Anterior cingulate cortex (tissue), 58 donors: Measurements from ENCODE around the gene C12orf60.
"Not testable (repeated sequence)": the region's sequence is repeated elsewhere in the genome, so short reads cannot be mapped to it uniquely, and the experiment has no call there.

Experiments used
- DNase-seq, 58 donors: peaks; one replicate each; lab custom pipeline; 2025; lab: John Stamatoyannopoulos, UW

Gene C12orf60

GRCh38 chr12:14803011-14803829 is at the start of gene C12orf60, which contains the start of gene WBP11:
C12orf60 (plus strand) TSS chr12:14803670; CDS start chr12:14822936, 19,266 bp downstream.
WBP11 (minus strand) TSS chr12:14803478; CDS start chr12:14801383, 2,095 bp downstream.
- peak; percentile 26 to 100 (median 92) for DNase-seq

DNA sequence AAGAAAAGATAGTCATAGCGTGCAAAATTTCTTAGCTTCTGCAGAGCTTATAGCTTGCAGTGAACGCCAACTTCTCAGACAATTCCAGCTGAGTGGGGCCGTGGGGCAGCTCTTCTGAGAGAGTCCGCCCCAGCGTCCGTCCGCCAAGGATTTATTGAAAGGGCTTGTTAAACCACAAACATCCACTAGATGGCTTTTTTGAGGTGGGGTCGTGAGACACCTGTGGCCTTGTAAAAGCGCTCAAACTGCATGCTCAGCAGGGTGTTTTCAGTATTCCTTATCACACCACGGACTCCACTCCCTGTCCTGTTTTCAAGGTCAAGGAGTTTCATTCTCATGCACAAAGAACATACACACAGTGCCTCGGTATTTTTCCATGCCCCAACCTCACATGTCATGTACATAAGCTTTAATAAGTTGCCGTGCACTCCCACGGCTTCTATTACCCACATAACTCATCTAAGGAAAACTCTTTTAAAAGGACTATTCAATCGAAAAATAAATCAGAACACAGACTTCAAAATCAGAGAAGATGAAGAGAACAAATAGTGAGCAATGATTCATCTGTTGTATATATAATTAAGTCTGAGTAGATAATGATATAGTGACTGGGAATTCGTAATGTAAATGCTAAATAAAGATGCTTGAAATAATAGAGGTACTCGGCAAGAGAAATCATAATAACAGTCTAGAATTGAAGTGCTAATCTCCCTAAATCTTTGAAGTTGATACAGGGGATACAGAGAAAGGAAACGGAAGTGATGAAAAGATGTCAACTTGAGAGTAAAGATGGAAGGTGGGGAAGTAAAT is 46.9 kb upstream of the C12orf60 start:
- peak in 1 of 58 donors; percentile 7 for DNase-seq

GRCh38 chr12:14759711-14760280 is 43.7 kb upstream of the C12orf60 start:
- not testable (repeated sequence) for DNase-seq

DNA sequence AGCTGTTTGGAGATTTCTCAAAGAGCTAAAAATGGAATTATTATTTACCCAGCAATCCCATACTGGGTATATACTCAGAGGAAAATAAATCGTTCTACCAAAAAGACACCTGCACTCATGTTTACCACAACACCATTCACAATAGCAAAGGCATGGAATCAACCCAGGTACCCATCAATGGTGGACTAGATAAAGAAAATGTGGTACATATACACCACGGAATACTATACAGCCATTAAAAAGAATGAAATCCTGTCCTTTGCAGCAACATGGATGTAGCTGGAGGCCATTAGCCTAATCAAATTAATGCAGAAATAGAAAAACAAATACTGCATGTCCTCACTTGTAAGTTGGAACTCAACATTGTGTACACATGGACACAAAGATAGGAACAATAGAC is 38.1 kb upstream of the C12orf60 start:
- DNase-seq = no peak

DNA sequence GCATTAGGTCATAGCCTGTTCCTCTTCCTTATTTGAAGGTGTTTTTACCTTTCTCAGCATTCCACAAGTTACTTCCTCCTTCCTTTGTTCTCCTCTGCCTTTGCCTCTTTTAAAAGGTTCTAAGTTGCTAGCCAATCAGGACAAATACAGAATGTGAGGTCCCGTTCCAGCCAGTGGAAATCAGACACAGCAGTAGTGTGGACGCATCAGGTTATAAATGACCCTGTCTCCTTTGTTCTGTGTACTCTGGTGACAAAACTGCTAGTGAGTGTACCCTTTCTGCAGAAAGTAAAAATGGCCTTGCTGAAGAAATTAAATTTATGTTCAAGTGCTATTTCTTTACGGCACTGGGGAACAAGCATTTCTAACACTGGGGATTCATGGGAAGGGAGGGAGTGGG is 37.5 kb upstream of the C12orf60 start:
- not testable (repeated sequence) for DNase-seq

DNA sequence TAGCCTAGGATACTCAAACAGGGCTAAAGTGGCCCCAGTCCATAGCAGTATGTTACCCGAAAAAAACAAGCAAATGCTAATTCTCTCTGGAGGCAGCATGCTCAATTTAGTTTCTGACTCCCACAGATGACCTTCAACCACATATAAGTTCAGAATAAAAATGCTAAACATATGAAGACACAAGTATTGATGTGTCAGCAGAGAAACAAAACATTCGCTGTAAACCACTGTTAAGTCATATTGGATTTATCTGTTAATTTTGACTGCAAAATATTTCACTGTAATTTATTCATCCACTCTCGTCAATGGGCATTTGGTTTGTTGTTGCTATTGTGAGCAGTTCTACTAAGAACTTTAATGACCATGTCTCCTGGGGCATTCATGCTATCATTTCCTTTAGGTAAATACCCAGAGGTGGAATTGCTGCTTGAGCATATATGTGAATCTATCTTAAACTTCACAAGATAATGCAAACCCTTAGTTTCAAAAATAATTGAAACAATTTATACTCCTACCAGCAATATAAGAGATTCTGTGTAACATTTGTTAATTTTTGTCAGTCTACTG is 36.7 kb upstream of the C12orf60 start:
- DNase-seq = no peak

GRCh38 chr12:14767617-14768016 is 35.9 kb upstream of the C12orf60 start:
- DNase-seq = no peak

GRCh38 chr12:14768823-14769405 is 34.6 kb upstream of the C12orf60 start:
- no peak for DNase-seq

DNA sequence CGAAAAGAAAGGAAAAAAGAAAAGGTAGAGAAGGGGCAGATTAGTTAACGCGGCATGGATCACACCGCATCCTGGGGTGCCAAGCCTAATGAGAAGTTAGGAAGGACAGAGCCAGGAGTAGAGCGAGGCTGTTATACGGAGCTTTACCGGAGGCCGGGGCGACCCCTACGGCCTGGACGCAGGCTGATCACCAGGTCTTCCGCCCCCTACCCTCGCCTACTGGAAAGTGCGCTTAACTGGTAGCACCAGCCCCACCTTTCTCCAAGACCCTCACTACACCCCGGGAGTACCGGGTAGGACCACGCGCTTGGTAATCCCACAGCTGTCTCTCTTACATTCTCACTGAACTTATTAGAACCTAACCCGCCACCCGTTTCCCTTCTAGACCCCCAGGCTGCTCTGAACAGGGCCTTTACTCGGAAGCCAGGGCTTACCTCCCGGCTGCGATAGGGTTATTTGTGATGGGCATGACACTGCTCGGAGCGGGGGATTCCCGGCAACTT is 34.0 kb upstream of the C12orf60 start:
- DNase-seq = peak in 9 of 58 donors; percentile 6 to 48 (median 36)

- peak in 55 of 58 donors; percentile 13 to 84 (median 53) for DNase-seq
These were observed 33.4 kb upstream of the C12orf60 start for GRCh38 chr12:14769969-14770495.

DNA sequence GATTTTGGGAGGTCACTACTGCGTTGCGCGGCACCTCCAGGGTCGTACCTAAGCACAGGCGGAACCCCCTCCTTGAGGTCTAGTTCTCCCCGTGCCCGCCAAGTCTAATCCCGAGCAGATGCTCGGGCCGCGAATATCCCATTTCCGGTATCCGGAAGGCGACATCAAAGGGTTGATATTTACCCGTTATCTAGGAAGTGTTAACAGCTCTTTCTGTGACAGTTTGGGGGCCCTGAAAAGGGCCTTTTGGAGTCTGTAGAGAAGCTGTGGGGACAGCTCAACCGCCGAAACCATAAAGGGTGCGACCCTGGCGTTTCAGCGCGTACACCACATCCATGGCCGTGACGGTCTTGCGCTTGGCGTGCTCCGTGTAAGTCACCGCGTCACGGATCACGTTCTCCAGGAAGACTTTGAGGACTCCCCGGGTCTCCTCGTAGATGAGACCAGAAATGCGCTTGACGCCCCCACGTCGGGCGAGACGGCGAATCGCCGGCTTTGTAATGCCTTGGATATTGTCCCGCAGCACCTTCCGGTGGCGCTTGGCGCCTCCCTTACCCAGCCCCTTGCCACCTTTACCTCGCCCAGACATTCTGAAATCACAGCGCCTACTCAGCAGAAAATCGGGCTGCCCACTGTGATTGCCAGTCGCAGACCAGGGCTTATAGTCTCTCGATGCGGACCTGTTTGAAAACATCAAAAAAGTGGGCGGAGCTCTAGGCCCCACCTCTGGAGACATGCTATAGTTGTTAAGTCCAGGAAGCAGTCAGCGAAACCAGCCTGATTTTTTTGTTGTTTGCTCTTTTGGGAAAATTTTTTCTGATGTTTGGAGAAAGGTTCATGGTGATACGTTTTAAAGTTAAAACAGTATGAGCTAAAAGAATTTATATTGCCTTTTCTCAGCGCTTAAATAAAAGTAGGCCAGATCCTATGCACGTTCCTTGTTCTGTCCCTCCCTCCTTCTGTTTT is 32.7 kb upstream of the C12orf60 start:
- DNase-seq = peak; percentile 30 to 94 (median 81)

DNA sequence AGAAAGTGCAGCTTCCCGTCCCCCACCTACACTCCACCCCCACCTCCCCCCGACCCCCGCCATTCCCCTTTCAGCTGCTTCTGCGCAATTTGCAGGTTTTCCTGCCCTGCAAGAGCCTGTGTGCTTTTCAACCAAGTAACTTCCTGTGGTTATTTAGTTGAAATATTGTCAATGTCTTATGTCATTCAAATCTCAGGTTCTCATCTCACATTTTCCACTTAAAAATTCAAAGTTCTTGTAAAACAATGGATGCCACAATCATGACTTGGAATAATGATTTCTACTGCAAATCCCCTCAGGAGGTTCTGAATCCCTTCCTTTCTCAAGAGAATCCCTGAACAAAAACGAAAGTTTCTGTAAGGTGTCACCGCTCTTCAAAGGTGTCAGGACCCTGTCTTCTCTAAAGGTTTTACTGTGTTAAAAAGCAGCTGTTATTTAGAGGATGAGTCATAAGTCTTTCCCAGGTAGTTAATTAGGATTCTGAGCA is 31.8 kb upstream of the C12orf60 start:
- no peak for DNase-seq

- DNase-seq = no peak
These were observed 30.5 kb upstream of the C12orf60 start for GRCh38 chr12:14772946-14773345.

GRCh38 chr12:14773685-14774073 is 29.8 kb upstream of the C12orf60 start:
- peak in 4 of 58 donors; percentile 17 to 34 (median 27) for DNase-seq

GRCh38 chr12:14774074-14774905 is 29.2 kb upstream of the C12orf60 start:
- peak; percentile 24 to 96 (median 86) for DNase-seq

DNA sequence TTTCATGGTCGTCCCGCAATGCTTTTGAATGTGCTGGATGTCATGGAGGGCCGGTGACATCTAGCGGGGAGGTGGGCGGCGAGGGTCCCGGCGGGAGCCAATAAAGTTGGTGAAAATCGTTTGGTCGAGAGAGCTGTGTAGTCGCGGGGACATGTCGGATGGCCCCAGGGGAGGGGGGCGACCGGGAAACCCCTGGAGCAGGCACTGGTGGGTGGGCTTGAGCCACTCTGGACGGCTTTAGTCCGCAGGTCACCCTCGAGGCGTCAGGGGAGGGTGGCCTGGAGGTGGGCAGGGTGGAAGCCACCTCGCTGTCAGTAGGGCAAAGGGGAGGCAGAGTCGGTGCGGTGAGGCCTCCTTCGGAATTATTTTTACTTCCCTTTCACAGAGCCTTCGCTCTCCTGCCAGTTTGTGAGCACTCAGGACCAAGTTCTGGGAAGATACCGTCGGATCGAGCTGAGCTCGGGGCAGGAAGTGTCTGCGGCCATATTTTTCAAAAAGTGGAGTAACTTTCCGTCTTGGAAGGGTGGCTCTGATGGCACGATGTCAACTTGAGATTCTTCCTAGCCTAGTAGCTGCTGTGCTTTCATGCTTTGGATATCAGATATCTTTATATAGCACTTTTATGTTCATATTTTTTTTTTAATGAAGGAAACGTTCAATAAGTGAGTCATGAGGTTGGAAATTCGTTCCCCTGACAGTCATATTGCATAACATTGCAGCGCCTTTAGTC is 28.4 kb upstream of the C12orf60 start:
- DNase-seq = peak in 8 of 58 donors; percentile 19 to 63 (median 34)

- no peak for DNase-seq
These were observed 27.9 kb upstream of the C12orf60 start for GRCh38 chr12:14775636-14775980.
